ENCODE results near the gene PBX4. TPM values are rescaled to one million over a fixed set of nuclear protein-coding genes. Genes with fewer than 3 reads are reported as not detected.

Gene PBX4
- total and polyA plus RNA-seq, 2 of the 8 experiments (the other 6 are each of a cell fraction or from before 2014, with no cell fraction given) = 3.4 to 3.8 TPM

- no peak overlapping the region for H2BK20ac ChIP-seq (ENCODE audit: low read length)
- no peak overlapping the region for H3K9ac ChIP-seq (replicated peaks in 1 of 4; ENCODE audit: extremely low read depth in 1 of 4, low read depth in 3 of 4, low read length in 3 of 4)
- no peak overlapping the region for H4K5ac ChIP-seq (ENCODE audit: insufficient read length, low read depth, low read length)
- H4K8ac ChIP-seq (ENCODE audit: extremely low read depth, insufficient read depth, low read length) = no peak overlapping the region
- peak overlapping the region in 2 of 4 experiments; percentile 19 to 69; a peak in 4 of 8 replicates for H3K4me3 ChIP-seq (ENCODE audit: extremely low read depth in 1 of 4, insufficient read depth in 2 of 4, low read depth in 3 of 4, low read length in 4 of 4)
- H3K4me2 ChIP-seq (ENCODE audit: insufficient read depth in 1 of 2, low read depth in 2 of 2, low read length in 2 of 2) = peak overlapping the region; percentile 64 to 88
- no peaks in the 10 kb centered on the region for H3K79me1 ChIP-seq (ENCODE audit: low read depth, low read length)
- no peak overlapping the region for H4K91ac ChIP-seq (replicated peaks; ENCODE audit: insufficient read length, low read length)
- H3K27me3 ChIP-seq (replicated peaks in 1 of 4; ENCODE audit: control insufficient read depth in 3 of 4, extremely low read depth in 1 of 4, insufficient read depth in 3 of 4, low read length in 3 of 4) = peaks cover 0 to 5% (median 3%) of the 10 kb centered on the region in 4 experiments; a peak in 6 of 7 replicates
- ChIA-PET POLR2A (ENCODE audit: partially characterized antibody) (interaction anchor here (0.6 to 4.9 kb wide), 10 partner anchors 9 to 422 kb away, joined by 3 to 46 read pairs (median 3); partner anchors contain the start of gene LPAR2), CTCF (ENCODE audit: partially characterized antibody) (interaction anchor here (0.6 to 1.4 kb wide), 3 partner anchors 18 to 101 kb away, joined by 3 read pairs; no protein-coding TSS in a partner anchor)
- H3K23me2 ChIP-seq (ENCODE audit: low read depth, low read length) = peaks cover 7% of the 10 kb centered on the region; the same call in 1 of the 2 replicates
- 0 out of 7 replicates have a peak, but pooled peaks cover 0 to 3% (median under 1%) of the 10 kb centered on the region in 4 experiments for H3K4me1 ChIP-seq (replicated peaks in 1 of 4; ENCODE audit: control insufficient read depth in 3 of 4, insufficient read depth in 4 of 4, low read length in 3 of 4)
- H3K79me2 ChIP-seq (ENCODE audit: control insufficient read depth in 1 of 2, insufficient read depth in 2 of 2, low read length in 2 of 2) = no peaks in the 10 kb centered on the region
- H3K14ac ChIP-seq (ENCODE audit: insufficient read length) = no peak overlapping the region
- TF ChIP-seq MAX (IDR thresholded peaks at IDR 0.05) = no peak
- TF ChIP-seq YY1 (IDR thresholded peaks at IDR 0.05; ENCODE audit: low read depth, low read length) = no peak
- 0 out of 2 replicates have a peak, but pooled peaks have one; percentile 29 for TF ChIP-seq E2F6 (IDR thresholded peaks at IDR 0.05)
- H3K18ac ChIP-seq (ENCODE audit: extremely low read depth, low read length) = no peak overlapping the region
- no peak overlapping the region for H3K4ac ChIP-seq (replicated peaks; ENCODE audit: insufficient read length, low read depth, low read length)
- FAIRE-seq (no peak), DNase-seq (ENCODE audit: low read depth in 1 of 2, low spot score in 2 of 2) (no peak)
- peaks cover 3 to 7% (median 7%) of the 10 kb centered on the region in 4 experiments; a peak in 5 of 8 replicates for H3K36me3 ChIP-seq (ENCODE audit: control insufficient read depth in 2 of 4, insufficient read depth in 4 of 4, low read length in 3 of 4)
- H2BK12ac ChIP-seq (ENCODE audit: low read depth, low read length) = no peak overlapping the region
- H2BK120ac ChIP-seq (replicated peaks; ENCODE audit: low read depth, low read length) = no peak overlapping the region
- no peaks in the 10 kb centered on the region for H3K9me3 ChIP-seq (ENCODE audit: insufficient read depth in 2 of 2, low read depth in 1 of 2, low read length in 1 of 2)
- no peak overlapping the region for H2BK5ac ChIP-seq (ENCODE audit: low read depth, low read length)
- no peak overlapping the region for H2AK5ac ChIP-seq (ENCODE audit: low read depth, low read length)
- H2AFZ ChIP-seq (ENCODE audit: low read length) = no peak overlapping the region
- peaks cover 2 to 12% of the 10 kb centered on the region in 2 experiments for H4K20me1 ChIP-seq (replicated peaks in 1 of 2; ENCODE audit: control insufficient read depth in 1 of 2, insufficient read depth in 2 of 2, low read length in 2 of 2)
- WGBS, 2 experiments (ENCODE audit: extremely low coverage in 1 of 2, insufficient coverage in 1 of 2, insufficient read length in 1 of 2, insufficient replicate concordance in 2 of 2, low coverage in 1 of 2, low lambda C conversion rate in 2 of 2, missing lambda C conversion rate in 1 of 2) = 70% methylated on average over 21 of the region's 21 CpGs; no CpG with 5 or more reads in 1 of the 2 experiments
- H3K23ac ChIP-seq (ENCODE audit: insufficient read length) = no peak overlapping the region
- no peak overlapping the region for H2BK15ac ChIP-seq (ENCODE audit: low read length)
- no peak overlapping the region for H3K27ac ChIP-seq (ENCODE audit: low read depth, low read length)
- no peak overlapping the region for H3K56ac ChIP-seq (replicated peaks; ENCODE audit: insufficient read length, low read depth, low read length)
These were observed 828 bp upstream of the PBX4 start for GRCh38 chr19:19619181-19619848.
